GM12892 (cell line): ENCODE data around the gene CSF1R.

Experiments
- POLR2A ChIP-seq: IDR thresholded peaks from 2 replicates; pipeline ENCODE4 v1.6.1; 2011; ENCODE audit warnings: low read depth, low read length, control low read depth
- POLR2AphosphoS5 ChIP-seq: IDR thresholded peaks from 2 replicates; pipeline ENCODE4 v1.6.1; 2011; ENCODE audit warnings: low read depth, low read length, control low read depth
- TAF1 ChIP-seq: IDR thresholded peaks from 2 replicates; pipeline ENCODE4 v1.6.1; 2011; ENCODE audit warnings: low read depth, mild to moderate bottlenecking, control low read depth, low read length, borderline replicate concordance

GRCh38 chr5:150085950-150086715, at the start of gene CSF1R:
- TF ChIP-seq POLR2AphosphoS5 (no peak), POLR2A (no peak), TAF1 (no peak)
